Head of caudate nucleus (tissue), 42 donors: ENCODE measurements around the gene NKAIN2.
"Not testable (repeated sequence)": the region's sequence is repeated elsewhere in the genome, so short reads cannot be mapped to it uniquely, and the experiment has no call there.

ENCODE experiments used
- DNase-seq, 42 donors: peaks; one replicate each; pipeline versions ENCODE4 v3.0.0 to v3.0.0-alpha.2; 2020 to 2021; ENCODE audit warnings: mixed read lengths in 7 of 42
- intact Hi-C: fragments of 100-400 bp; cut with DNase I; formaldehyde crosslinking; loops from one replicate; pipeline ENCODE4 v1.15.0; 2022

The NKAIN2 gene

GRCh38 chr6:124737804-124738203 lies 934.1 kb downstream of the NKAIN2 start:
- DNase-seq, intact Hi-C loops: not testable (repeated sequence)

- no peak for DNase-seq
- intact Hi-C loops: no loop called here
Observed at GRCh38 chr6:124738482-124738881, 934.8 kb downstream of the NKAIN2 start.

- no peak for DNase-seq
- intact Hi-C loops: no loop called here
Observed at GRCh38 chr6:124741341-124741740, 937.7 kb downstream of the NKAIN2 start.

GRCh38 chr6:124742971-124743370 lies 939.3 kb downstream of the NKAIN2 start:
- DNase-seq: peak in 1 of 42 donors; percentile 2
- intact Hi-C loops: no loop called here

- intact Hi-C loops: no loop called here
- no peak for DNase-seq
Observed at GRCh38 chr6:124743420-124743819, 939.8 kb downstream of the NKAIN2 start.

GRCh38 chr6:124747349-124747748 lies 943.7 kb downstream of the NKAIN2 start:
- intact Hi-C loops: no loop called here
- no peak for DNase-seq

- intact Hi-C loops: no loop called here
- no peak for DNase-seq
Observed at GRCh38 chr6:124748778-124749177, 945.1 kb downstream of the NKAIN2 start.

GRCh38 chr6:124753001-124753400 lies 949.3 kb downstream of the NKAIN2 start:
- DNase-seq: no peak
- intact Hi-C loops: no loop called here

- intact Hi-C loops: no loop called here
- no peak for DNase-seq
Observed at GRCh38 chr6:124753562-124754105, 950.0 kb downstream of the NKAIN2 start.

GRCh38 chr6:124755321-124755720 lies 951.7 kb downstream of the NKAIN2 start:
- intact Hi-C loops: no loop called here

GRCh38 chr6:124757560-124757959 lies 953.9 kb downstream of the NKAIN2 start:
- intact Hi-C loops: no loop called here
- no peak for DNase-seq

More at GRCh38 chr6:124755321-124755720, 951.7 kb downstream of the NKAIN2 start:
- DNase-seq: no peak

GRCh38 chr6:124758663-124759062 lies 955.0 kb downstream of the NKAIN2 start:
- no peak for DNase-seq
- intact Hi-C loops: no loop called here

- no peak for DNase-seq
- intact Hi-C loops: no loop called here
Observed at GRCh38 chr6:124765280-124765679, 961.6 kb downstream of the NKAIN2 start.

GRCh38 chr6:124768224-124768623 lies 964.6 kb downstream of the NKAIN2 start:
- intact Hi-C loops: no loop called here
- no peak for DNase-seq

- intact Hi-C loops: no loop called here
- DNase-seq: no peak
Observed at GRCh38 chr6:124769811-124770544, 966.3 kb downstream of the NKAIN2 start.

- intact Hi-C loops: no loop called here
- no peak for DNase-seq
Observed at GRCh38 chr6:124770784-124771183, 967.1 kb downstream of the NKAIN2 start.

GRCh38 chr6:124772733-124773319 lies 969.2 kb downstream of the NKAIN2 start:
- DNase-seq: no peak
- intact Hi-C loops: no loop called here

GRCh38 chr6:124775121-124775520 lies 971.5 kb downstream of the NKAIN2 start:
- intact Hi-C loops: no loop called here
- DNase-seq: no peak

- intact Hi-C loops: no loop called here
- DNase-seq: no peak
Observed at GRCh38 chr6:124777863-124778262, 974.2 kb downstream of the NKAIN2 start.

- intact Hi-C loops: no loop called here
- peak in 28 of 42 donors; percentile 4 to 74 (median 27) for DNase-seq
Observed at GRCh38 chr6:124780623-124781022, 977.0 kb downstream of the NKAIN2 start.

GRCh38 chr6:124783344-124783743 lies 979.7 kb downstream of the NKAIN2 start:
- intact Hi-C loops: no loop called here
- DNase-seq: no peak
